GM12878 (cell line): ENCODE results near the gene RYR2. TPM values are rescaled to one million over a fixed set of nuclear protein-coding genes. Genes with fewer than 3 reads are reported as not detected.

Source experiments
- ATAC-seq: fragments of 200-7000 bp; cut with Tn5 transposase; 3 replicates; pipeline ENCODE4 v1.9.1; 2020; ENCODE audit warnings: mild to moderate bottlenecking, moderate library complexity
- BruUV-seq: library from RNA; stranded (reverse); fragments of 400-500 nt; replicated peaks from 2 replicates; lab custom pipeline; 2021; lab: Mats Ljungman, UMichigan
- CTCF ChIA-PET: fragments of 300-600 bp; sonication (Branson Sonifier 250); formaldehyde crosslinking; extraction: SDS; loops from one replicate; lab custom pipeline; 2021; ENCODE audit warnings: inconsistent platforms; lab: Yijun Ruan, JAX
- POLR2A ChIA-PET: fragments of 350-600 bp; formaldehyde crosslinking; extraction: SDS; loops from one replicate; lab custom pipeline; 2021; ENCODE audit warnings: inconsistent platforms; lab: Charles Lee
- RAD21 ChIA-PET: fragments of 300-600 bp; sonication (Branson Sonifier 250); formaldehyde crosslinking; loops from one replicate; lab custom pipeline; 2023; ENCODE audit warnings: antibody characterized with exemption; ENCODE audit not compliant: unreplicated experiment; lab: Charles Lee
- SMC1A ChIA-PET: fragments of 300-600 bp; sonication (Branson Sonifier 250); formaldehyde crosslinking; loops from one replicate; lab custom pipeline; 2023; ENCODE audit not compliant: unreplicated experiment, uncharacterized antibody; lab: Charles Lee
- DNase-seq: peaks from one replicate; pipeline ENCODE4 v3.0.0-alpha.2; 2011; ENCODE audit warnings: low read depth, low spot score
- FAIRE-seq: peaks from 3 replicates; lab custom pipeline; 2011; peaks lifted over from hg19 to GRCh38; lab: Jason Lieb, UNC
- H2AFZ ChIP-seq: 2 replicates; pipeline ENCODE4 v1.6.0; 2011; ENCODE audit warnings: low read depth, low read length, control low read depth; ENCODE audit not compliant: control insufficient read depth
- H3K27ac ChIP-seq: 2 replicates; pipeline ENCODE4 v1.5.1; 2011; ENCODE audit warnings: control low read depth; ENCODE audit not compliant: control insufficient read depth, insufficient read depth
- H3K27me3 ChIP-seq, 2 experiments: replicated peaks in 1 of 2; 2 replicates each; pipeline versions ENCODE4 v1.6.0 to v1.6.1; 2011; ENCODE audit warnings: low read length in 1 of 2; ENCODE audit not compliant: control insufficient read depth in 2 of 2, insufficient read depth in 2 of 2
- H3K36me3 ChIP-seq, 2 experiments: 2 replicates each; pipeline ENCODE4 v1.5.1; 2011; ENCODE audit warnings: low read length in 1 of 2; ENCODE audit not compliant: control insufficient read depth in 2 of 2, insufficient read depth in 2 of 2
- H3K4me1 ChIP-seq: 2 replicates; pipeline ENCODE4 v1.6.1; 2011; ENCODE audit warnings: mild to moderate bottlenecking, low read length, moderate library complexity, mixed read lengths; ENCODE audit not compliant: control insufficient read depth, insufficient read depth
- H3K4me2 ChIP-seq: 2 replicates; pipeline ENCODE4 v1.6.0; 2011; ENCODE audit warnings: control low read depth; ENCODE audit not compliant: control insufficient read depth, insufficient read depth
- H3K4me3 ChIP-seq: fragments of 200-600 bp; sonication (generic); 2 replicates; pipeline ENCODE4 v1.5.1; 2016
- H3K79me2 ChIP-seq: 2 replicates; pipeline ENCODE4 v1.6.0; 2011; ENCODE audit warnings: low read length; ENCODE audit not compliant: control insufficient read depth, insufficient read depth
- H3K9ac ChIP-seq: 2 replicates; pipeline ENCODE4 v1.8.0; 2011; ENCODE audit warnings: low read length, control low read depth, mixed read lengths; ENCODE audit not compliant: control insufficient read depth, insufficient read depth
- H3K9me3 ChIP-seq: replicated peaks from 3 replicates; pipeline ENCODE4 v1.5.1; 2011; ENCODE audit warnings: mild to moderate bottlenecking, low read length; ENCODE audit not compliant: control insufficient read depth, insufficient read depth
- H4K20me1 ChIP-seq: 2 replicates; pipeline ENCODE4 v1.6.0; 2011; ENCODE audit not compliant: control insufficient read depth, insufficient read depth
- ASH2L ChIP-seq: fragments of 300-600, 200-600 bp; sonication (generic); IDR thresholded peaks from 2 replicates; pipeline ENCODE4 v1.6.1; 2017; ENCODE audit warnings: low read depth, mild to moderate bottlenecking, borderline replicate concordance
- ATF3 ChIP-seq: IDR thresholded peaks from 2 replicates; pipeline ENCODE4 v1.6.1; 2011; ENCODE audit warnings: low read depth, mild to moderate bottlenecking, low read length, moderate library complexity, borderline replicate concordance; ENCODE audit errors: extremely low read depth
- E4F1 ChIP-seq: fragments of 450-650 bp; IDR thresholded peaks from 2 replicates; pipeline ENCODE4 v1.6.1; 2018; ENCODE audit warnings: borderline replicate concordance, mild to moderate bottlenecking; ENCODE audit not compliant: partially characterized antibody
- HDAC2 ChIP-seq: fragments of 200-600 bp; sonication (generic); IDR thresholded peaks from 2 replicates; pipeline ENCODE4 v1.6.1; 2017
- HDGF ChIP-seq: fragments of 450-650 bp; IDR thresholded peaks from 2 replicates; pipeline ENCODE4 v1.6.1; 2016; ENCODE audit warnings: antibody characterized with exemption
- IRF5 ChIP-seq: fragments of 450-650 bp; IDR thresholded peaks from 2 replicates; pipeline ENCODE4 v1.6.1; 2017; ENCODE audit warnings: borderline replicate concordance
- MYC ChIP-seq: IDR thresholded peaks from 2 replicates; pipeline ENCODE4 v1.6.1; 2011; ENCODE audit warnings: mild to moderate bottlenecking, low read length, moderate library complexity, inconsistent platforms; ENCODE audit not compliant: insufficient read depth, insufficient replicate concordance, insufficient read length, severe bottlenecking
- PAX8 ChIP-seq: fragments of 450-650 bp; IDR thresholded peaks from 2 replicates; pipeline ENCODE4 v1.6.1; 2017; ENCODE audit warnings: mild to moderate bottlenecking, moderate library complexity
- PML ChIP-seq: IDR thresholded peaks from 2 replicates; pipeline ENCODE4 v1.6.1; 2012; ENCODE audit warnings: low read length, inconsistent platforms
- POLR2A ChIP-seq: IDR thresholded peaks from 2 replicates; pipeline ENCODE4 v1.6.1; 2011; ENCODE audit warnings: low read depth, mild to moderate bottlenecking, low read length
- RB1 ChIP-seq: fragments of 450-650 bp; formaldehyde crosslinking; IDR thresholded peaks from 2 replicates; pipeline ENCODE4 v1.6.1; 2017; ENCODE audit warnings: mild to moderate bottlenecking, borderline replicate concordance
- SIN3A ChIP-seq: IDR thresholded peaks from 2 replicates; pipeline ENCODE4 v1.6.1; 2012; ENCODE audit warnings: low read depth, low read length, improper control_type of control experiment
- SP1 ChIP-seq: IDR thresholded peaks from one replicate; pipeline ENCODE4 v1.6.1; 2011; ENCODE audit warnings: low read depth, low read length
- SREBF1 ChIP-seq: IDR thresholded peaks from 2 replicates; pipeline ENCODE4 v1.6.1; 2012; ENCODE audit warnings: mild to moderate bottlenecking, low read length
- STAT1 ChIP-seq: fragments of 450-650 bp; conservative IDR thresholded peaks from 2 replicates; pipeline ENCODE4 v1.6.1; 2014; ENCODE audit warnings: antibody characterized with exemption, mild to moderate bottlenecking
- TCF3 ChIP-seq: IDR thresholded peaks from 2 replicates; pipeline ENCODE4 v1.6.1; 2012; ENCODE audit warnings: low read depth, mild to moderate bottlenecking, low read length, borderline replicate concordance; ENCODE audit not compliant: insufficient read depth
- WRNIP1 ChIP-seq: IDR thresholded peaks from 2 replicates; pipeline ENCODE4 v1.6.1; 2011; ENCODE audit warnings: low read depth, low read length, improper control_type of control experiment, borderline replicate concordance
- ZBED1 ChIP-seq: IDR thresholded peaks from 2 replicates; pipeline ENCODE4 v1.6.1; 2016; ENCODE audit warnings: borderline replicate concordance
- WGBS: methylation state at CpG from one replicate; pipeline ENCODE4 v1.1.6; 2016; ENCODE audit warnings: low lambda C conversion rate; ENCODE audit not compliant: insufficient replicate concordance, insufficient coverage; ENCODE audit errors: missing lambda C conversion rate; 5-methylcytosine and 5-hydroxymethylcytosine counted together
- in situ Hi-C: fragments of 300-500 bp; cut with MboI; formaldehyde crosslinking; loops from 9 replicates; pipeline ENCODE4 v1.14.3; 2018; ENCODE audit warnings: mixed read lengths
- intact Hi-C: fragments of 100-400 bp; cut with micrococcal nuclease; formaldehyde crosslinking; loops from one replicate; pipeline ENCODE4 v1.14.2; 2022; ENCODE audit not compliant: unreplicated experiment
- polyA plus RNA-seq, 11 experiments: library from polyadenylated mRNA; depleted of rRNA in 4 of 11; unstranded in 6 of 11; stranded (reverse) in 5 of 11; fragments of >200 nt; fragmentation: Nextera tagmentation in 4 of 11; fragmentation: Illumina TruSeq in 1 of 11; extraction: Ambion mirVana in 4 of 11; extraction: Trizol in 1 of 11; gene quantifications; 1 replicate in 1 of 11; 2 replicates in 10 of 11; pipeline versions ENCODE4 v1.2.1 to v1.2.3, GENCODE V29; 2011 to 2016; ENCODE audit warnings: inconsistent platforms in 2 of 11, missing spikeins in 2 of 11, low read depth in 1 of 11
- total RNA-seq, 4 experiments: library from RNA; depleted of rRNA in 3 of 4; stranded (reverse); fragments of >200 nt in 3 of 4; fragmentation: Illumina TruSeq in 1 of 4; extraction: Trizol in 1 of 4; gene quantifications; 2 replicates each; pipeline versions ENCODE4 v1.2.1 to v1.2.3, GENCODE V29; 2013 to 2021

Gene RYR2
- total and polyA plus RNA-seq, 10 of the 15 experiments (the other 5 are each of a cell fraction or from before 2014, with no cell fraction given), result 0.01 to 0.04 TPM; not detected in 8

GRCh38 chr1:237103021-237103420 is 61.0 kb downstream of the RYR2 start:
- ATAC-seq (no peak), FAIRE-seq (no peak)
- Histone ChIP-seq H3K4me3 (no peak overlapping the region), H3K9ac (no peak overlapping the region), H3K79me2 (no peaks in the 10 kb centered on the region), H3K4me2 (no peak overlapping the region), H3K27ac (no peak overlapping the region), H2AFZ (no peak overlapping the region), H4K20me1 (no peaks in the 10 kb centered on the region), H3K27me3 (no peaks in the 10 kb centered on the region; a peak in 2 of 4 replicates), H3K4me1 (no peaks in the 10 kb centered on the region)
- SMC1A ChIA-PET, result no interaction called here
- RAD21 ChIA-PET, result no interaction called here
- POLR2A ChIA-PET, result no interaction called here
- 50% methylated on average over 5 of the region's 5 CpGs for WGBS
- CTCF ChIA-PET, result no interaction called here
- intact Hi-C loops, result no loop called here
- BruUV-seq, result no TSS peak
- in situ Hi-C loops, result no loop called here
- TF ChIP-seq SREBF1, result no peak
- TF ChIP-seq ZBED1, result no peak
- TF ChIP-seq MYC, result no peak
- TF ChIP-seq IRF5, result no peak
- no peak for TF ChIP-seq SIN3A
- TF ChIP-seq WRNIP1, result no peak
- TF ChIP-seq, all 136 proteins: peak for 0
- no peaks in the 10 kb centered on the region for H3K36me3 ChIP-seq
- no peak for DNase-seq
- no peaks in the 10 kb centered on the region for H3K9me3 ChIP-seq

GRCh38 chr1:237104096-237104495 is 62.1 kb downstream of the RYR2 start:
- intact Hi-C loops, result no loop called here
- no peaks in the 10 kb centered on the region; a peak in 2 of 4 replicates for H3K27me3 ChIP-seq
- no peak for FAIRE-seq
- ChIA-PET CTCF (no interaction called here), POLR2A (no interaction called here), RAD21 (no interaction called here), SMC1A (no interaction called here)
- H3K79me2 ChIP-seq, result no peaks in the 10 kb centered on the region
- no peak overlapping the region for H3K9ac ChIP-seq
- H3K27ac ChIP-seq, result no peak overlapping the region
- no peaks in the 10 kb centered on the region for H4K20me1 ChIP-seq
- no peaks in the 10 kb centered on the region for H3K36me3 ChIP-seq
- no TSS peak for BruUV-seq
- H3K4me1 ChIP-seq, result no peaks in the 10 kb centered on the region
- DNase-seq, result no peak
- H3K9me3 ChIP-seq, result no peaks in the 10 kb centered on the region
- no peak overlapping the region for H3K4me3 ChIP-seq
- H3K4me2 ChIP-seq, result no peak overlapping the region
- no peak for ATAC-seq
- 43% methylated on average over 9 of the region's 9 CpGs for WGBS
- in situ Hi-C loops, result no loop called here
- H2AFZ ChIP-seq, result no peak overlapping the region
- TF ChIP-seq TCF3 (no peak), ASH2L (no peak), STAT1 (no peak), E4F1 (no peak), HDAC2 (no peak), RB1 (no peak), PML (no peak), ATF3 (no peak), HDGF (no peak), POLR2A (no peak), SP1 (no peak), PAX8 (no peak)
